K562 (cell line): ENCODE measurements around the gene SMIM35. TPM values are rescaled to one million over a fixed set of nuclear protein-coding genes. Genes with fewer than 3 reads are reported as not detected.

ENCODE experiments used
- ATAC-seq: fragments of 200-7000 bp; cut with Tn5 transposase; 3 replicates; pipeline ENCODE4 v1.9.1; 2020; ENCODE audit warnings: moderate library complexity
- BruUV-seq: library from RNA; stranded (reverse); fragments of 400-500 nt; replicated peaks from 2 replicates; lab custom pipeline; 2021; lab: Mats Ljungman, UMichigan
- CTCF ChIA-PET: fragments of 300-600 bp; formaldehyde crosslinking; extraction: SDS; loops from one replicate; lab custom pipeline; 2021; ENCODE audit warnings: low intra/inter-chr PET ratio; lab: Yijun Ruan, JAX
- POLR2A ChIA-PET: fragments of 300-600, 350-650 bp; sonication (Branson Sonifier 250); formaldehyde crosslinking; extraction: SDS; loops from one replicate; lab custom pipeline; 2021; ENCODE audit warnings: antibody characterized with exemption, inconsistent platforms; lab: Yijun Ruan, JAX
- DNase-seq, 4 experiments: peaks; one replicate each; pipeline versions ENCODE4 v3.0.0 to v3.0.0-alpha.2; 2011 to 2018; ENCODE audit warnings: low spot score in 3 of 4, mixed read lengths in 3 of 4; ENCODE audit errors: extremely low read depth in 1 of 4
- FAIRE-seq: peaks from 2 replicates; lab custom pipeline; 2011; peaks lifted over from hg19 to GRCh38; lab: Jason Lieb, UNC
- H2AFZ ChIP-seq: 2 replicates; pipeline ENCODE4 v1.6.0; 2011; ENCODE audit warnings: low read depth, low read length, control low read depth, inconsistent platforms
- H3K27ac ChIP-seq: fragments of 200-600 bp; 3 replicates; pipeline ENCODE4 v1.8.0; 2011; ENCODE audit warnings: low read depth, mild to moderate bottlenecking, control low read depth, inconsistent platforms, low read length, moderate library complexity, mixed read lengths; ENCODE audit errors: extremely low read depth
- H3K27me3 ChIP-seq, 2 experiments: fragments of 300-600 bp in 1 of 2; 2 replicates in 1 of 2; 3 replicates in 1 of 2; pipeline versions ENCODE4 v1.6.0 to v1.8.0; 2011; ENCODE audit warnings: inconsistent platforms in 2 of 2, low read length in 2 of 2, mild to moderate bottlenecking in 1 of 2, mixed read lengths in 1 of 2, moderate library complexity in 1 of 2; ENCODE audit not compliant: control insufficient read depth in 2 of 2, insufficient read depth in 2 of 2
- H3K36me3 ChIP-seq: fragments of 300-600 bp; 3 replicates; pipeline ENCODE4 v1.8.0; 2011; ENCODE audit warnings: mild to moderate bottlenecking, low read length, inconsistent platforms; ENCODE audit not compliant: control insufficient read depth, insufficient read depth
- H3K4me1 ChIP-seq, 2 experiments: fragments of 200-600 bp in 1 of 2; replicated peaks in 1 of 2; 2 replicates in 1 of 2; 3 replicates in 1 of 2; pipeline versions ENCODE4 v1.5.1 to v1.8.0; 2011; ENCODE audit warnings: inconsistent platforms in 2 of 2, low read length in 2 of 2, mild to moderate bottlenecking in 1 of 2, mixed read lengths in 1 of 2, moderate library complexity in 1 of 2; ENCODE audit not compliant: control insufficient read depth in 2 of 2, insufficient read depth in 2 of 2
- H3K4me2 ChIP-seq: 2 replicates; pipeline ENCODE4 v1.6.1; 2011; ENCODE audit warnings: low read length, control low read depth, inconsistent platforms, mixed read lengths; ENCODE audit not compliant: insufficient read depth
- H3K4me3 ChIP-seq: fragments of 200-600 bp; sonication (generic), shearing (Covaris generic); 2 replicates; pipeline ENCODE4 v1.5.1; 2016; ENCODE audit warnings: control low read depth, inconsistent platforms
- H3K79me2 ChIP-seq: fragments of 200-600 bp; 3 replicates; pipeline ENCODE4 v1.8.0; 2011; ENCODE audit warnings: low read length, inconsistent platforms; ENCODE audit not compliant: control insufficient read depth, insufficient read depth
- H3K9ac ChIP-seq, 2 experiments: 2 replicates each; pipeline versions ENCODE4 v1.6.0 to v1.6.1; 2011; ENCODE audit warnings: low read depth in 2 of 2, low read length in 2 of 2, control low read depth in 1 of 2, inconsistent platforms in 1 of 2, mild to moderate bottlenecking in 1 of 2, mixed read lengths in 1 of 2; ENCODE audit not compliant: insufficient read depth in 1 of 2
- H3K9me1 ChIP-seq: one replicate; pipeline ENCODE4 v1.6.0; 2011; ENCODE audit warnings: inconsistent platforms, mild to moderate bottlenecking, low read length, moderate library complexity; ENCODE audit not compliant: control insufficient read depth, insufficient read depth
- H3K9me3 ChIP-seq: replicated peaks from 2 replicates; pipeline ENCODE4 v1.5.1; 2011; ENCODE audit warnings: low read depth, low read length, inconsistent platforms; ENCODE audit not compliant: control insufficient read depth, insufficient read depth
- H4K20me1 ChIP-seq: replicated peaks from 2 replicates; pipeline ENCODE4 v1.6.1; 2011; ENCODE audit warnings: low read length, inconsistent platforms, mixed read lengths; ENCODE audit not compliant: control insufficient read depth, insufficient read depth
- BDP1 ChIP-seq: IDR thresholded peaks from 3 replicates; pipeline ENCODE4 v1.6.1; 2011; ENCODE audit not compliant: insufficient read length, insufficient read depth
- DEAF1 ChIP-seq: fragments of 450-650 bp; formaldehyde crosslinking; IDR thresholded peaks from 2 replicates; pipeline ENCODE4 v1.4.0; 2020; ENCODE audit warnings: mild to moderate bottlenecking, moderate library complexity
- EP400 ChIP-seq: fragments of 450-650 bp; IDR thresholded peaks from 2 replicates; pipeline ENCODE4 v1.6.1; 2017; ENCODE audit warnings: antibody characterized with exemption, mild to moderate bottlenecking, moderate library complexity
- FOXM1 ChIP-seq, 2 experiments: fragments of 450-650 bp in 1 of 2; sonication (generic) in 1 of 2; formaldehyde crosslinking in 1 of 2; IDR thresholded peaks; 2 replicates each; pipeline versions ENCODE4 v1.6.1 to v1.9.0; 2017 to 2022; ENCODE audit warnings: low read depth in 2 of 2, mild to moderate bottlenecking in 2 of 2, missing genetic modification reagents in 1 of 2, moderate library complexity in 1 of 2
- ID3 ChIP-seq, 2 experiments: fragments of 250-450 bp in 1 of 2; fragments of 450-650 bp in 1 of 2; sonication (Bioruptor Pico) in 1 of 2; IDR thresholded peaks; 2 replicates each; pipeline versions ENCODE4 v1.6.1 to v1.8.0; 2016 to 2021; ENCODE audit warnings: mild to moderate bottlenecking in 2 of 2, moderate library complexity in 2 of 2, missing compliant biosample characterization in 1 of 2, missing genetic modification characterization in 1 of 2
- NCOA6 ChIP-seq: fragments of 450-650 bp; IDR thresholded peaks from 2 replicates; pipeline ENCODE4 v1.6.1; 2017; ENCODE audit warnings: mild to moderate bottlenecking
- PRDM10 ChIP-seq: fragments of 450-650 bp; IDR thresholded peaks from 2 replicates; pipeline ENCODE4 v1.6.1; 2018; ENCODE audit not compliant: partially characterized antibody
- PURB ChIP-seq: sonication (generic); formaldehyde crosslinking; IDR thresholded peaks from 2 replicates; pipeline ENCODE4 v1.9.0; 2021; ENCODE audit warnings: low read depth, mild to moderate bottlenecking, missing genetic modification reagents
- PYGO2 ChIP-seq: fragments of 450-650 bp; IDR thresholded peaks from 2 replicates; pipeline ENCODE4 v1.6.1; 2016; ENCODE audit warnings: mild to moderate bottlenecking, missing genetic modification characterization, moderate library complexity, missing compliant biosample characterization
- RBM17 ChIP-seq: fragments of 200-400 bp; formaldehyde crosslinking; IDR thresholded peaks from 2 replicates; pipeline ENCODE4 v1.6.1; 2017; ENCODE audit warnings: low read depth, mild to moderate bottlenecking, low read length, borderline replicate concordance
- SRF ChIP-seq, 2 experiments: fragments of 250-450, 450-650 bp in 1 of 2; sonication (Bioruptor Pico) in 1 of 2; sonication (generic) in 1 of 2; formaldehyde crosslinking; IDR thresholded peaks; 2 replicates each; pipeline versions ENCODE4 v1.5.0 to v1.5.1; 2020 to 2022; ENCODE audit warnings: mild to moderate bottlenecking in 1 of 2, missing genetic modification reagents in 1 of 2
- TCFL5 ChIP-seq: fragments of 250-450 bp; sonication (Bioruptor Pico); conservative IDR thresholded peaks from 2 replicates; pipeline ENCODE4 v1.6.1; 2021; ENCODE audit warnings: mild to moderate bottlenecking, moderate library complexity, matching md5 sums
- ZNF24 ChIP-seq: fragments of 450-650 bp; IDR thresholded peaks from 2 replicates; pipeline ENCODE4 v1.6.1; 2016
- ZNF77 ChIP-seq: fragments of 250-450 bp; sonication (Bioruptor Pico); IDR thresholded peaks from 2 replicates; pipeline ENCODE4 v1.5.0; 2020
- whole genome bisulfite sequencing: fragments of 100-300 bp; shearing (Covaris generic); methylation state at CpG from one replicate; pipeline ENCODE4 v1.1.6; 2016; ENCODE audit warnings: low coverage, mixed read lengths; ENCODE audit not compliant: insufficient coverage; ENCODE audit errors: missing lambda C conversion rate; 5-methylcytosine and 5-hydroxymethylcytosine counted together
- in situ Hi-C: fragments of 300-500 bp; cut with MboI; formaldehyde crosslinking; loops from 4 replicates; pipeline ENCODE4 v1.15.0; 2018; ENCODE audit warnings: inconsistent platforms, mixed read lengths
- intact Hi-C: fragments of 100-400 bp; cut with micrococcal nuclease; formaldehyde crosslinking; loops from 2 replicates; pipeline ENCODE4 v1.14.2; 2022
- polyA plus RNA-seq, 8 experiments: library from polyadenylated mRNA; depleted of rRNA in 4 of 8; stranded (reverse) in 5 of 8; unstranded in 3 of 8; fragments of >200 nt; fragmentation: Nextera tagmentation in 2 of 8; fragmentation: Illumina TruSeq in 1 of 8; extraction: Ambion mirVana in 2 of 8; extraction: Trizol in 1 of 8; gene quantifications; 2 replicates each; pipeline versions ENCODE4 v1.2.1 to v1.2.3, GENCODE V29; 2011 to 2014; ENCODE audit warnings: inconsistent platforms in 1 of 8, missing spikeins in 1 of 8
- total RNA-seq, 7 experiments: library from RNA; depleted of rRNA in 6 of 7; stranded (reverse); fragments of >200 nt in 6 of 7; fragmentation: Illumina TruSeq in 2 of 7; extraction: Trizol in 2 of 7; gene quantifications; 2 replicates each; pipeline versions ENCODE4 v1.2.1 to v1.2.3, GENCODE V29; 2011 to 2021; ENCODE audit warnings: low replicate concordance in 1 of 7

SMIM35 gene
- total and polyA plus RNA-seq, 9 of the 15 experiments (the other 6 are each of a cell fraction or from before 2014, with no cell fraction given): 0.03 TPM; not detected in 7

- TF ChIP-seq FOXM1 (IDR thresholded peaks at IDR 0.05; ENCODE audit: low read depth): no peak
- no peak for TF ChIP-seq FOXM1 (CRISPR knock-in tag; IDR thresholded peaks at IDR 0.05; ENCODE audit: low read depth)
- TF ChIP-seq NCOA6: no peak
- no peak for TF ChIP-seq PYGO2 (tag)
- TF ChIP-seq, all 486 proteins: peak for 0
These were observed 13.2 kb downstream of the SMIM35 start (continued) for GRCh38 chr11:118073554-118073953.

GRCh38 chr11:118071416-118072030, 15.2 kb downstream of the SMIM35 start:
- POLR2A ChIA-PET: interaction anchor here (0.7 to 1.1 kb wide), 5 partner anchors 9 to 231 kb away, joined by 3 to 4 read pairs (median 3); no protein-coding TSS in a partner anchor

More at GRCh38 chr11:118071416-118072030, 15.2 kb downstream of the SMIM35 start:
- peaks cover 15 to 25% of the 10 kb centered on the region in 2 experiments; a peak in 4 of 5 replicates for H3K4me1 ChIP-seq
- no peak for DNase-seq
- no peak overlapping the region for H3K4me2 ChIP-seq
- CTCF ChIA-PET: no interaction called here
- H3K4me3 ChIP-seq: no peak overlapping the region
- no peaks in the 10 kb centered on the region for H3K9me3 ChIP-seq
- peaks cover 4% of the 10 kb centered on the region for H3K9me1 ChIP-seq
- no peaks in the 10 kb centered on the region for H3K79me2 ChIP-seq
- H4K20me1 ChIP-seq: peaks cover 3% of the 10 kb centered on the region; the same call in 1 of the 2 replicates
- BruUV-seq: no TSS peak
- no peaks in the 10 kb centered on the region for H3K36me3 ChIP-seq
- no peak for TF ChIP-seq DEAF1 (CRISPR knock-in tag)
- no peak for TF ChIP-seq PURB (CRISPR knock-in tag)
- no peak for TF ChIP-seq BDP1
- TF ChIP-seq SRF (CRISPR knock-in tag; IDR thresholded peaks at IDR 0.05): no peak
- no peak for TF ChIP-seq TCFL5
- no peak for TF ChIP-seq ZNF24
- no peak for TF ChIP-seq PRDM10
- TF ChIP-seq ZNF77: no peak
- TF ChIP-seq RBM17: no peak
- no peak for TF ChIP-seq EP400
- TF ChIP-seq ID3 (CRISPR knock-in tag; IDR thresholded peaks at IDR 0.05): no peak
- TF ChIP-seq ID3 (tag; IDR thresholded peaks at IDR 0.05): no peak
- TF ChIP-seq, all 486 proteins: peak for 0
- FAIRE-seq: no peak
- Histone ChIP-seq H3K9ac (no peak overlapping the region), H3K27ac (no peak overlapping the region), H2AFZ (no peak overlapping the region), H3K27me3 (peaks cover 6 to 10% of the 10 kb centered on the region in 2 experiments; a peak in 3 of 5 replicates)
- ATAC-seq: no peak
- WGBS: 39% methylated on average over 3 of the region's 3 CpGs
- intact Hi-C loops (no loop called here), in situ Hi-C loops (no loop called here)
